GM20431 (cell line): Measurements from ENCODE around the gene BRME1.

Source experiments
- in situ Hi-C: fragments of 300-500 bp; cut with MseI, MboI; formaldehyde crosslinking; loops from one replicate; pipeline ENCODE4 v1.15.0; 2020; ENCODE audit warnings: low sequenced_read_pairs; ENCODE audit not compliant: unreplicated experiment

BRME1 gene

GRCh38 chr19:13838435-13839129 is 67.3 kb downstream of the BRME1 start:
- in situ Hi-C loops: no loop called here

- in situ Hi-C loops: no loop called here
These were observed 69.9 kb downstream of the BRME1 start for GRCh38 chr19:13835791-13836723.

- in situ Hi-C loops: no loop called here
These were observed 71.5 kb downstream of the BRME1 start for GRCh38 chr19:13834244-13835069.

- in situ Hi-C loops: no loop called here
These were observed 72.3 kb downstream of the BRME1 start for GRCh38 chr19:13833330-13834243.
